Measurements from ENCODE around the gene PITPNC1. TPM values are rescaled to one million over a fixed set of nuclear protein-coding genes. Genes with fewer than 3 reads are reported as not detected.

Gene PITPNC1
- total and polyA plus RNA-seq, 4 experiments from 2014 or later, result 68.4 to 124 (median 89.9) TPM

- peak overlapping the region; percentile 47 for H3K27ac ChIP-seq (ENCODE audit: low read depth, low read length)
- peak overlapping the region in 4 of 8 donors; percentile 4 to 72 (median 24) for H3K4me3 Mint-ChIP-seq
- H3K4me1 ChIP-seq (ENCODE audit: insufficient read depth, low read length), result peaks cover 91% of the 10 kb centered on the region
Measured at GRCh38 chr17:67443931-67444595, 67.0 kb downstream of the PITPNC1 start.

GRCh38 chr17:67448449-67448848 lies 71.4 kb downstream of the PITPNC1 start:
- intact Hi-C loops (cut with micrococcal nuclease), result no loop called here

More at GRCh38 chr17:67443931-67444595, 67.0 kb downstream of the PITPNC1 start:
- Histone ChIP-seq H3K9me3 (ENCODE audit: control insufficient read depth in 1 of 2, low read length in 2 of 2) (no peaks in the 10 kb centered on the region), H3K27me3 (ENCODE audit: insufficient read depth, low read length) (no peaks in the 10 kb centered on the region), H3K36me3 (ENCODE audit: insufficient read depth, low read length) (no peaks in the 10 kb centered on the region), H3K4me3 (ENCODE audit: low read length in 2 of 2) (no peak overlapping the region)
- Mint-ChIP-seq H3K9me3 (no peaks in the 10 kb centered on the region), H3K4me1 (peaks cover 43 to 93% (median 70%) of the 10 kb centered on the region in 4 donors), H3K27ac (peak overlapping the region; percentile 33 to 98 (median 89)), H3K36me3 (peaks cover 0 to 9% of the 10 kb centered on the region in 2 donors), H3K27me3 (no peaks in the 10 kb centered on the region)
- CTCF ChIA-PET (ENCODE audit: partially characterized antibody), result interaction anchor here (15.2 kb wide), 1 partner anchor 31 kb away, joined by 198 read pairs; no protein-coding TSS in a partner anchor
- POLR2A ChIA-PET (ENCODE audit: partially characterized antibody), result interaction anchor here (0.6 to 6.8 kb wide), 8 partner anchors 8 to 66 kb away, joined by 3 to 274 read pairs (median 60); partner anchors contain the start of gene PITPNC1
- DNase-seq, result no peak
- intact Hi-C loops (cut with micrococcal nuclease), result no loop called here

GRCh38 chr17:67449065-67449464 lies 72.0 kb downstream of the PITPNC1 start:
- peaks cover 4 to 9% of the 10 kb centered on the region in 2 donors for H3K36me3 Mint-ChIP-seq
- Histone ChIP-seq H3K4me3 (ENCODE audit: low read length in 2 of 2) (no peak overlapping the region), H3K36me3 (ENCODE audit: insufficient read depth, low read length) (no peaks in the 10 kb centered on the region), H3K9me3 (ENCODE audit: control insufficient read depth in 1 of 2, low read length in 2 of 2) (no peaks in the 10 kb centered on the region), H3K27me3 (ENCODE audit: insufficient read depth, low read length) (no peaks in the 10 kb centered on the region), H3K4me1 (ENCODE audit: insufficient read depth, low read length) (peaks cover 94% of the 10 kb centered on the region), H3K27ac (ENCODE audit: low read depth, low read length) (peak overlapping the region; percentile 43)
- H3K27ac Mint-ChIP-seq, result peak overlapping the region; percentile 89 to 96 (median 95)
- no peaks in the 10 kb centered on the region for H3K9me3 Mint-ChIP-seq
- no peaks in the 10 kb centered on the region for H3K27me3 Mint-ChIP-seq
- H3K4me1 Mint-ChIP-seq, result peaks cover 46 to 97% (median 75%) of the 10 kb centered on the region in 4 donors
- no peak for DNase-seq
- H3K4me3 Mint-ChIP-seq, result peak overlapping the region; percentile 54 to 85 (median 72)
- intact Hi-C loops (cut with micrococcal nuclease), result no loop called here
- CTCF ChIA-PET (ENCODE audit: partially characterized antibody), result interaction anchor here (1.3 to 8.2 kb wide), 6 partner anchors 7 to 27 kb away, joined by 3 to 80 read pairs (median 6); no protein-coding TSS in a partner anchor
- POLR2A ChIA-PET (ENCODE audit: partially characterized antibody), result interaction anchor here (0.7 to 10.3 kb wide), 10 partner anchors 8 to 70 kb away, joined by 3 to 274 read pairs (median 6); partner anchors contain the start of gene PITPNC1

More at GRCh38 chr17:67448449-67448848, 71.4 kb downstream of the PITPNC1 start:
- Histone ChIP-seq H3K27me3 (ENCODE audit: insufficient read depth, low read length) (no peaks in the 10 kb centered on the region), H3K4me3 (ENCODE audit: low read length in 2 of 2) (no peak overlapping the region), H3K9me3 (ENCODE audit: control insufficient read depth in 1 of 2, low read length in 2 of 2) (no peaks in the 10 kb centered on the region), H3K27ac (ENCODE audit: low read depth, low read length) (no peak overlapping the region), H3K36me3 (ENCODE audit: insufficient read depth, low read length) (no peaks in the 10 kb centered on the region), H3K4me1 (ENCODE audit: insufficient read depth, low read length) (peaks cover 94% of the 10 kb centered on the region)
- CTCF ChIA-PET (ENCODE audit: partially characterized antibody), result interaction anchor here (1.5 kb wide), 1 partner anchor 21 kb away, joined by 7 read pairs; no protein-coding TSS in a partner anchor
- peaks cover 4 to 9% of the 10 kb centered on the region in 2 donors for H3K36me3 Mint-ChIP-seq
- H3K4me3 Mint-ChIP-seq, result peak overlapping the region in 5 of 8 donors; percentile 40 to 85 (median 74)
- no peaks in the 10 kb centered on the region for H3K9me3 Mint-ChIP-seq
- peak overlapping the region in 6 of 7 donors; percentile 50 to 96 (median 73) for H3K27ac Mint-ChIP-seq
- peaks cover 45 to 97% (median 74%) of the 10 kb centered on the region in 4 donors for H3K4me1 Mint-ChIP-seq
- POLR2A ChIA-PET (ENCODE audit: partially characterized antibody), result interaction anchor here (1.2 to 10.3 kb wide), 6 partner anchors 8 to 70 kb away, joined by 3 to 274 read pairs (median 10); partner anchors contain the start of gene PITPNC1
- DNase-seq, result no peak
- no peaks in the 10 kb centered on the region for H3K27me3 Mint-ChIP-seq

GRCh38 chr17:67449845-67450755 lies 73.0 kb downstream of the PITPNC1 start:
- H3K9me3 ChIP-seq (ENCODE audit: control insufficient read depth in 1 of 2, low read length in 2 of 2), result no peaks in the 10 kb centered on the region
- DNase-seq, result peak in 2 of 5 donors; percentile 33 to 37
- intact Hi-C loops (cut with micrococcal nuclease), result no loop called here
- H3K36me3 Mint-ChIP-seq, result peaks cover 3 to 4% of the 10 kb centered on the region in 2 donors
- H3K27ac ChIP-seq (ENCODE audit: low read depth, low read length), result peak overlapping the region; percentile 43
- POLR2A ChIA-PET (ENCODE audit: partially characterized antibody), result interaction anchor here (0.6 to 10.3 kb wide), 15 partner anchors 9 to 71 kb away, joined by 3 to 274 read pairs (median 5); partner anchors contain the start of gene PITPNC1
- peaks cover 97% of the 10 kb centered on the region for H3K4me1 ChIP-seq (ENCODE audit: insufficient read depth, low read length)
- H3K27ac Mint-ChIP-seq, result peak overlapping the region; percentile 89 to 96 (median 96)
- CTCF ChIA-PET (ENCODE audit: partially characterized antibody), result interaction anchor here (0.8 to 8.2 kb wide), 7 partner anchors 8 to 64 kb away, joined by 3 to 80 read pairs (median 5); no protein-coding TSS in a partner anchor
- H3K36me3 ChIP-seq (ENCODE audit: insufficient read depth, low read length), result no peaks in the 10 kb centered on the region
- no peaks in the 10 kb centered on the region for H3K27me3 Mint-ChIP-seq
- H3K4me1 Mint-ChIP-seq, result peaks cover 44 to 97% (median 73%) of the 10 kb centered on the region in 4 donors
- no peaks in the 10 kb centered on the region for H3K9me3 Mint-ChIP-seq
- H3K4me3 Mint-ChIP-seq, result peak overlapping the region; percentile 54 to 85 (median 72)
- peak overlapping the region in 1 of 2 donors; percentile 8 for H3K4me3 ChIP-seq (ENCODE audit: low read length in 2 of 2)
- H3K27me3 ChIP-seq (ENCODE audit: insufficient read depth, low read length), result no peaks in the 10 kb centered on the region

- ChIA-PET POLR2A (ENCODE audit: partially characterized antibody) (interaction anchor here (0.8 to 10.3 kb wide), 15 partner anchors 9 to 265 kb away, joined by 3 to 274 read pairs (median 8); partner anchors contain the start of genes NOL11 and PITPNC1), CTCF (ENCODE audit: partially characterized antibody) (interaction anchor here (0.9 to 8.2 kb wide), 10 partner anchors 11 to 74 kb away, joined by 3 to 80 read pairs (median 6); no protein-coding TSS in a partner anchor)
- Mint-ChIP-seq H3K9me3 (peaks cover 0 to 5% (median 2%) of the 10 kb centered on the region in 8 donors), H3K36me3 (peaks cover 8% of the 10 kb centered on the region in 2 donors), H3K4me3 (peak overlapping the region; percentile 71 to 86 (median 80)), H3K4me1 (peaks cover 56 to 100% (median 79%) of the 10 kb centered on the region in 4 donors), H3K27me3 (no peaks in the 10 kb centered on the region), H3K27ac (peak overlapping the region; percentile 89 to 96 (median 96))
- Histone ChIP-seq H3K4me3 (ENCODE audit: low read length in 2 of 2) (peak overlapping the region in 1 of 2 donors; percentile 17), H3K36me3 (ENCODE audit: insufficient read depth, low read length) (no peaks in the 10 kb centered on the region), H3K27ac (ENCODE audit: low read depth, low read length) (peak overlapping the region; percentile 34), H3K27me3 (ENCODE audit: insufficient read depth, low read length) (no peaks in the 10 kb centered on the region), H3K4me1 (ENCODE audit: insufficient read depth, low read length) (peaks cover 86% of the 10 kb centered on the region), H3K9me3 (ENCODE audit: control insufficient read depth in 1 of 2, low read length in 2 of 2) (no peaks in the 10 kb centered on the region)
- intact Hi-C loops (cut with micrococcal nuclease), result loop anchor here (1.0 to 2.0 kb wide), 5 partner anchors 8 to 31 kb away; no protein-coding TSS in a partner anchor
- DNase-seq, result peak; percentile 63 to 82 (median 75)
Measured at GRCh38 chr17:67452681-67453554, 75.8 kb downstream of the PITPNC1 start.

GRCh38 chr17:67456103-67456502 lies 79.0 kb downstream of the PITPNC1 start:
- Mint-ChIP-seq H3K4me3 (peak overlapping the region in 5 of 8 donors; percentile 1 to 75 (median 35)), H3K4me1 (peaks cover 47 to 93% (median 70%) of the 10 kb centered on the region in 4 donors), H3K36me3 (peaks cover 23 to 29% of the 10 kb centered on the region in 2 donors), H3K27ac (peak overlapping the region; percentile 67 to 91 (median 85)), H3K27me3 (no peaks in the 10 kb centered on the region), H3K9me3 (peaks cover 0 to 16% (median 11%) of the 10 kb centered on the region in 8 donors)
- H3K27ac ChIP-seq (ENCODE audit: low read depth, low read length), result no peak overlapping the region
- no peaks in the 10 kb centered on the region for H3K36me3 ChIP-seq (ENCODE audit: insufficient read depth, low read length)
- peaks cover 56% of the 10 kb centered on the region for H3K4me1 ChIP-seq (ENCODE audit: insufficient read depth, low read length)
- ChIA-PET POLR2A (ENCODE audit: partially characterized antibody) (interaction anchor here (0.7 to 10.3 kb wide), 5 partner anchors 9 to 77 kb away, joined by 5 to 274 read pairs (median 73); partner anchors contain the start of gene PITPNC1), CTCF (ENCODE audit: partially characterized antibody) (interaction anchor here (0.9 to 8.2 kb wide), 6 partner anchors 15 to 80 kb away, joined by 3 to 80 read pairs (median 4); no protein-coding TSS in a partner anchor)
- intact Hi-C loops (cut with micrococcal nuclease), result no loop called here
- no peak overlapping the region for H3K4me3 ChIP-seq (ENCODE audit: low read length in 2 of 2)
- H3K27me3 ChIP-seq (ENCODE audit: insufficient read depth, low read length), result no peaks in the 10 kb centered on the region
- DNase-seq, result no peak
- H3K9me3 ChIP-seq (ENCODE audit: control insufficient read depth in 1 of 2, low read length in 2 of 2), result peaks cover 0 to 4% of the 10 kb centered on the region in 2 donors

Measured in CD4-positive, alpha-beta memory T cell (primary cell).